Measurements from ENCODE around the gene MCRS1.
"Not testable (repeated sequence)": the region's sequence is repeated elsewhere in the genome, so short reads cannot be mapped to it uniquely, and the experiment has no call there.

Gene MCRS1

DNA sequence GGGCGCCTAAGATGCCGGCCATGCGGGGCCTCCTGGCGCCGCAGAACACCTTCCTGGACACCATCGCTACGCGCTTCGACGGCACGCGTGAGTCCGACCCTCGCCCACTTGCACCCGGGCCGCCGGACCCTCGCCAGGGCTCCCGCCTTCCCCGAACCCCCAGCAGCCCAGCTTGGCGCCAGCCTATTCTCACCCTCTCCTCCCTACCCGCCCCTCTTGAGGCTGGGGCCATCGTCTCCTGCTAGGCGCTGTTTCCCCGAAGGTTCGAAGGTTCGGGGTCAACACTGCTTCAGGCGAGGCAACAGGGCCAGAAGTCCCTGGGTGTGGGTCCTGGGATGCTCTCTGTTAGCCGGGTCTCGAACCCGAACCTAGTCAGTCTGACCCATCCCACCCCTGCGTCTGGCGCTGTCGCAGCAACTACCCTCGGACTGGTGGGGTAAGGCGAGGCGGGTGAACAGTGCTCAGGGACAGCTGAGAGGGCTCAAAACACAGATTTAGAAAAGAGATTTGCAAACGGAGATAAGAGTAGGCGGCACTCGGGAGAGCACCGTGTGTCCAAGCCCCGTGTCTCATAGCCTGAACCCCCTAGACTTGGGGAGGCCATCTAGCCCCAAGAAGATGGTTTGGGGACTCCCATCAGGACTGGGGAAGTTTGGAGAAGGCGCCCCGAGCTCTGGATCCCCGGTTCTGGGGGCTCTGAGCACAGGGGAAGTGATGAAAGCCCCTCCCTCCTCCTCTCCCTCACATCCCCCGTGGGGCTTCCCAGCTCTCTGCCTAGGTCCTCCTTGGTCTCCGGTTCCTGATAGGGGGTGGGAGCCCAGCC, 28.3 kb downstream of the MCRS1 start:
- DNase-seq = no peak

DNA sequence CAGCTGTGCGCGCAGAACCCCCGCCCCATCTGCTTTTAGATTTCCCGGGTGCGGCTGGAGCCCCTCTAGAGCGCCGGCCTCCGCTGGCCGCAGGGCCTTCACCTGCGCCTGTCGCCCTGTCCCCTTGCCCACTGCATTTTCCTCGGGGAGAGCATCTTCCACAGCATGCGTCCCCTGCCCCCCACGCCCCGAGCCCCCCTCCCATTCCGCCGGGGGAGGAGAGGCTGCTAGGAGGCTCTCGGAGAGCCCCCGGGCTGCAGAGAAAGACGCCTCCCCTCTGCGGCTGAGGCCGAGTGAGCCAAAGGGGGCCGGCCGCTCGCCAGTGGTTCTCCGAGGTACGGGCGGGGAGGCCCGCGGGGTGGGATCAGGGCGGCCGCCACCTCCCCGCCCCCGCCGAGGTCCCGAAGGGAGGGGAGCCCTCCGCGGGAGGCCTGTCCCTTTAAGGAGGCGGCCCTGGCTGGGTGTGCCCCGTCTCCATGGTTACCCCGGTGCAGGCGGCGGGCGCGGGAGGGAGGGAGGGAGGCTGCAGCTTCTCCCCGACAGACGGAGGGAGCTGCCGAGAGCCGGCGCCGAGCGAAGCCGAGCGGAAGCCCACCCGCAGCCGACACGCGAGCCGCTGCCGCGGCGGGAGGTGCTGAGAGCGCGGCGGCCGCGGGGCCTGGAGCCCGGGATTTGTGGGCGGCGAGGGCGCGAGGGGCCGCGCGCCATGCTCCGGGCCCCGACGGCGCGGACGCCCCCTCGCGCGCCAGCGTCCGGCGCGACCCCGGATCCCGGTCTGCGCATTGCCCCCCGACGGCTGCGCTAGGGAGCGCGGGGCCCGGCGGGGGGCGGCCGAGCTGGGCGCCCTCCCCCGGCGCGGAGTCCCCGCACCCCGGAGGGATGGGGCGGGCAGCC, 29.2 kb downstream of the MCRS1 start, which contains the start of gene KCNH3:
TSS of gene KCNH3 (plus strand) at position 521 of the 894 bp plus-strand sequence. CDS start 387 bp downstream, outside the sequence.
- DNase-seq = peak; percentile 65

DNA sequence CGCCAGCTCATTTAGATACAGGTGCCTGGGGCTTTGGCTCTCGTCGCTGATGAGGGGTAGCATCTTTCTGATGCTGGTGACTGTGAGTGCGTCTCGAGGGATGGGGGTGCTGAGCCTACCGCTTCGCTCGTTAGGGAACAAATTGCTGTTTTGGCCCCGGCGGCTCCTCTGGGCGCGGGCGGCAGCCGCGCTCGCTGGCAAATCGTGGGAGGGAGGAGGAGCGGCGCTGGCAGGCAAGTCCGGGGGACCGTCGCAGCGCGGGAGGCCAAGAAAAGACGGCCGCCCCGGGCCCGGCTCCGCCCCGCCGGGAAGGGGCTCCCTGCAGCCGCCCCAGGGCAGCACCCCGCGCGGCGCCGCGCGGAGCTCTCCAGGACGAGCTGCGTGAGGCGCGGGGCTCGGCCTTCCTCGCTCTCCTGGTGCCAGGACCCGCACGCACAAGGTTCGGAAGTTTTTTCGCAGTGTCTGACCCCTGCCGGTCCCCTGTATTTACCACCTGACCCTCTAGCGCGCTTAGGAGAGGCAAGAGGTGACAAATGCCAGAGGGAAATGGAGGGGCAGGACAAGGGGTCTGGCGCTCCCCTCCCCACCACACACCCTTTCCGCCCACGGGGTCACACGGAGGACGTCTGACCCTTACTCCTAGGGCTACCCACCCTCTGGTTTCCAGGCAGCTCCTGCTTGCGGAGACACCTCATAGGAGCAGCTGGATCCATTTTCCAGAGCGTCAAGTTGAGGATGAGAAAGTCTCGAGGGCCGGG, 30.0 kb downstream of the MCRS1 start:
- peak; percentile 46 for DNase-seq

- no peak for DNase-seq
Measured at GRCh38 chr12:49537231-49537751, 30.7 kb downstream of the MCRS1 start.

GRCh38 chr12:49536526-49537071, 31.3 kb downstream of the MCRS1 start:
- DNase-seq = no peak

DNA sequence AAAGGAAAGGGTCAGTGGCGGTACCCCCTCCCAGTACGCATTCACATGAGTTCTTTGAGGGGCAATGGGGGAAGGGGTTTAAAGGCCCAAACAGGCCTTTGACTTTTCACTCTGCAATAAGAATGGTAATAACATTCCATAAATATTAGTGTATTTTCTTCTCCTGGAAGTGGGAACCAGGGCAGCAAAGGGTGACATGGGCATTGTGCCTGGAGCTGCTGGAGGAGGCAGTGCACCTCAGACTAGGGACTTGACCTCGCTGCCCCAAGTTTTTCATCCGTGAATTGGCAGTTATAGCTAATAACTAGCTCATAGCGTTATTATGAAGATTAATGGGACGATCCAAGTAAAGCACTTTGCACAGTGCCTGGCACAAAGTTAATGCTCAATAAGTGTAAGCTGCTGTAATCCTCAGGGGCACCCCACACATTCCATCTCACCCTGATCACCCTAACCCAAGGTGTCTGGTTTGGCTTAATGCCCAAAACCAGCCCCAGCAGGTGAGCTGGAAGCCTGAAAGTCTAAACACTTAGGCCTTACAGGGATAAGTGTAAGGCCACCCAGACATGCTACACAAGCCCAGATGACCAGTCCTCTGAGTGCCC, 31.9 kb downstream of the MCRS1 start:
- DNase-seq = no peak

GRCh38 chr12:49534731-49535278, 33.1 kb downstream of the MCRS1 start:
- DNase-seq = no peak

DNA sequence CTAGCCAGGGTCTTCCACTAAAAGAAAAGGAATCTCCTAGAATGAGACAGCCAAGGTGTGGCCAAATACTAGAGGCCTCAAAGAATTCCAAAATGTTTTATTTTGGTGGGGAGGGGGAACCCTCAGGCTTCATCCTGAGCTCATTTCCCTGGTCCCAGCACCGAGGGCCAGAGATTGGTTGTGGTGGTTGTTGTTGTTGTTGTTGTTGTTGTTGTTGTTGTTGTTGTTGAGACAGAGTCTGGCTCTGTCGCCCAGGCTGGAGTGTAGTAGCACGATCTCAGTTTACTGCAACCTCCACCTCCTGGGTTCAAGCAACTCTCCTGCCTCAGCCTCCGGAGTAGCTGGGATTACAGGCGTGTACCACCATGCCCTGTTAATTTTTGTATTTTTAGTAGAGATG, 33.8 kb downstream of the MCRS1 start:
- not testable (repeated sequence) for DNase-seq

DNA sequence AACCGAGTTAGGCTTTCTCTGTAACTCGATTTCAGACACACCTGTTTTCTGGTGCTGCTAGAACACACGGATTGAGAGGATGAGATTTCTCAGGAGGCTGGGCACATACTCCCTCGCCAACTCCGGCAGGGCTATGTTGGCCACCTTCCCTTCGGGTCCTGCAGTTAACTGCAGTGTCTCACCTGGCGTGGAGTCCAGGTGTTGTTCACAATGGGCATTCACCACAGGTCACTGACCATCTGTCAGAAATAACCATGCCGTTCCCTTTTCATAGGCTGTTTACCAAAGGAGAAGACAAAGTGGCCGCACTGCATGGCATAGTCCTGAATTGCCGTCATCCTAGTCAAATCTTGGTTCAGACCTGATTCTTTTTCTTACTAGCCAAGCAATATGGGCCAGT, 34.6 kb downstream of the MCRS1 start:
- DNase-seq = no peak

DNA sequence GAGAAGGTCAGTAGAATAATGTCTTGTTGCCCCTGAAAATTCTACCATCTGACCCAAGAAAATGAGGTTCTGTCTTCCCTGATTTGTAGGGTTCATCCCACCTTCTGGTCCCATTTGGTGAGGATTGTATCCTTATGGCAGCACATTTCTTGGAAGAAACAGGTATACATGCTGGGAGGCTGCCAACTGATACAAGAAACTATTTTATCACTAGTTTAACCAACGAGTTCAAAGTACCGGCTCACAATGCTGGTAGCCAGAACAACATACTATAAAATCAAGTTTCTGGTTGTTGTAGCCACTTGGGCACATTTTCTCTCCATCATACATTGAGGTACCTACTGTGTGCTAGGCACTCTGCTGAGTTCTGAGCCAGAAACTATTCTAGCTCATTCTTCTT, 36.2 kb downstream of the MCRS1 start:
- no peak for DNase-seq

GRCh38 chr12:49529414-49529813, 38.5 kb downstream of the MCRS1 start:
- DNase-seq = no peak

DNA sequence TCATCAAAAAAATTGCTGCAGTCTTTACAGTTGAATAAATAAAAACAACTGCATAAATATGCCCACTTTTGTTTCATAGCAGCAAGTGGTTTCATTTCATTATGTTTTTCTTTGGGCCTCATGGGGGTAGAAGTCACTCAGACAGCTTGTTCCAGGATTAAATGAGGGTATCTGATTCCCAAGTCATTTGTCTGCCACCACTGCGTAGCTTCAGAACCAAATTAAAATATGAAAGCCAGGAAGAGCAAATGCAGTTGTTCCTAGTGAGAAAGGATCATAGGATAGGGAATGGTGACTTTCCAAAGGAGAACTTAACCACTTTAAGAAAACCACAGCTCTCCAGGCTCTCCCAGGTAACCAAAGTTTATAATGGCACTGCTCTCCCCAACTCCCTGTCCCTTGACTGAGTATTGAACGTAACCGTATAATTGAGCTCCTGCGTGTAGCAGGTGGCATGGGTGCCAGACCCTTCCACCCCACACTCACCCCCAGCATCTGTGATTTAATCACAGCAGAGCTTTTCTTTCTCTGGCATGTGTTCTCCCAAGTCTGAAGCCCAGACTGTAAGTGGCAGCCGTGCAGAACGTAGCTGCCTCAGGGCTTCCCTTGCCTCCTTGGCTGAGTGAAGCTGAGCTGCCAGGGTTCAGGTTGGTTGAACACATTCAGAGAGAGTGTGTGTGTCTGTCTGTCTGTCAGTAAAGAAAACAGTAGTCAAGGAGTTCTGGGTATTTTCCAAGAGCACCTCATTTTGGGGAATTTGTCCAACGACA, 40.4 kb downstream of the MCRS1 start:
- DNase-seq = no peak

- DNase-seq = no peak
Measured at GRCh38 chr12:49525942-49526341, 42.0 kb downstream of the MCRS1 start.

DNA sequence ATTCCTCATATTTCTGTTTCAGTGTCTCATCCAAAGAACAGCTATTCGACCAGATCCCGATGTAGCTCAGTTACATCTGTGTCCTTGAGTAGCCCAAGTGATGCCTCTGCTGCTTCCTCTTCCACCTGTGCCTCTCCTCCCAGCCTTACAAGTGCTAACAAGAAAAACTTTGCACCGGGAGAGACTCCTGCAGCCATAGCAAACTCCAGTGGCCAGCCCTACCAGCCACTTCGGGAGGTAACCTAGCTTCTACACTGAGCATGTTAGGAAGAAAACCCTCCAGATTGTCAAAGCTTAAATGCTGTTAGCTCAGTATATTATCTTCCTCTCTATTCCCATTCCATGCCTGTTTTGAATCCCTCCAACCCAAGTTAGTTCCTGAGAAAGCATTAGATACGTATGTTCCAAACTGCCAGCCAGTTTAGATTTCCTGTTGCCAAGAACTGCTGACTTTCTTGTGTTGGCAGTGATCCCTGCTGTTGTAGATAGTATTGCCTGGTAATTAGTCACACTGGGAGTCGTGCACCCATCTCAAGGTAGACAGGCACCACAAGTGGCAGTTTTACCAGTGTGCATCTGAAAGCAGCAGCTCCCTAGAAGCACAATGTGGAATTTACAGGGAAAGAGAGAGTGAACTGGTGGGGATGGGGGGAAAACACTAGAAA, 43.1 kb downstream of the MCRS1 start:
- DNase-seq = no peak

DNA sequence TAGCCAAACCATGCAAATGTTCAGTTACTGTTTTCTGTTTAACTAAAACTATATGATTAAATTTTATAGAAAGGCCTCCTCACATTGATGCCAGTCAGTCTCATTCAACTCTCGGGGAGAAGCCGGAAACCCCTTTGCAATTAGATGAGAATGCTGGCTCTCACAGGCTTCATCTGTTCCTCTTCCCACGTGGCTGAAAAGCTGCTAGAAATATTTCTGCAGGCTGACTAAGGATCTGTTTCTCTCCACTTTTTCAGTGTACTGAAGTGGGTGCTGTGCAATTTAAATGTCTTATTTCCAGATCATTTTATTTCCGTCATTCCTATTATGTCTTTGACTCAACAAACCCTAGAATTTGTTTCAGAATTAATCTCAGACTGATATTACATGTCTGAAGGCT, 46.6 kb downstream of the MCRS1 start:
- no peak for DNase-seq

DNA sequence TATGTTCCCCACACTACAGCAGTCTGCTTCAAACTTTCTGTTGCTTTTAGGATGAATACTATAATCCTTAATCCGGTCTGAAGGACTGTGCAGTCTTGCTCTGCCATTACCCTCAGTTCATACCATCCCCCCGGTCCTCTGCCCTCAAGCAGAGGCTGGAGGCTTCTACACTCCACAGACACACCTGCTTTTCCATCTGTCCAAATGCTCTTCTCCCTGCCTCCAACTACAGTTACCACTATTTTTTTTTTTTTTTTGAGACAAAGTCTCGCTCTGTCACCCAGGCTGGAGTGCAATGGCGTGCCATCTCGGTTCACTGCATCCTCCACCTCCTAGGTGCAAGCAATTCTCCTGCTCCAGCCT, 48.4 kb downstream of the MCRS1 start:
- no peak for DNase-seq

- no peak for DNase-seq
Measured at GRCh38 chr12:49518914-49519573, 48.9 kb downstream of the MCRS1 start.

DNA sequence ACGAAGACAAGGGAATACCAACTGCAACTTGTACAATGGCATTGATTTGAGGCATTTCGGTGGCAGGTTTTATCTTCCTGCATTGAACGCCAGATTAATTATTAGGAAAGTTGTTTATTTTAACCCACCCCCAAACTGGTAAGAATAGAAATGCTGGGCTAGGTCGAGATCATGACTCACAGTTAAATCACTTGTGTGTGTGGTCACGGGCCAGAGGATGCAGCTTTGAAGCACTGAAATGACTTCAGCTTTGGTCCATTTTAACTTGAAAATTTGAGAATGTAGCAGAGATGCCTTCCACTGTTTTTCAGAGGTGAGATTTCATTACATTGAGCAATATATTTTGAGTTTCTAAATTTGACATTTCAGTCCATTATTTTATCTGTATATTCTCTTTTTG, 52.7 kb downstream of the MCRS1 start:
- DNase-seq = no peak

DNA sequence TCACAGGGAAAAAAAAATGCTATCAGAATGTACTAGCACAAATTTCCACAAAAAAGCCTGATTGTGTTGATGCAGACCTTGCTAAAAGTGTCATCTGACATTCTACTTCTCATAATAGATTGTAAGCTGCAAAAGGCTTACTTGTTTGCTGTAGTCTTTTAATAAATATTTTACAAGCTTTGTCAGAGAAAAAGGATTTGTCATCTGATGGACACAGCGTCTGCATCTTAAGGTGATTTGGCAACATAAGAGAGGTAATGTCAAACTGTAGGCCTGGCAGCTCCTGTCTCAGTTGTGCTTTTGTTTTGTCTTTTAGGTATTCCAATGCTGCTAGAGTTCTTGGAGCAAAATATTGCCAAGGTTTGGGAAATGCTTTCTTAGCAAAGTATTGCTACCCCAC, 55.4 kb downstream of the MCRS1 start:
- DNase-seq = no peak

GRCh38 chr12:49511410-49511809, 56.5 kb downstream of the MCRS1 start:
- no peak for DNase-seq

Measured in NCI-H510A treated with DMSO at 0.1 percent for 48 hours (cell line).